HCT116 (cell line): Measurements from ENCODE around the gene NAA16. TPM values are rescaled to one million over a fixed set of nuclear protein-coding genes. Genes with fewer than 3 reads are reported as not detected.
A peak's percentile ranks its signal among the peaks of the same experiment; 100 is the strongest.

ENCODE experiments used
- ATAC-seq: fragments of 200-7000 bp; cut with Tn5 transposase; 2 replicates; pipeline ENCODE4 v1.9.1; 2020; ENCODE audit warnings: mild to moderate bottlenecking, moderate library complexity
- BruUV-seq: library from RNA; stranded (reverse); fragments of 400-500 nt; replicated peaks from 2 replicates; lab custom pipeline; 2021; lab: Mats Ljungman, UMichigan
- CTCF ChIA-PET: fragments of 300-600 bp; sonication (Branson Sonifier 250); formaldehyde crosslinking; loops from one replicate; lab custom pipeline; 2021; ENCODE audit warnings: antibody characterized with exemption; lab: Charles Lee
- POLR2A ChIA-PET: fragments of 300-600, 350-600 bp; sonication (Branson Sonifier 250); formaldehyde crosslinking; loops from one replicate; lab custom pipeline; 2021; ENCODE audit warnings: antibody characterized with exemption; lab: Charles Lee
- RAD21 ChIA-PET, 2 experiments: fragments of 300-600 bp; sonication (Branson Sonifier 250); formaldehyde crosslinking; loops; one replicate each; lab custom pipeline; 2023; ENCODE audit warnings: low total read pairs in 2 of 2; ENCODE audit not compliant: uncharacterized antibody in 2 of 2, unreplicated experiment in 2 of 2, low non-redundant PET in 1 of 2; lab: Charles Lee
- DNase-seq: peaks from one replicate; pipeline ENCODE4 v3.0.0-alpha.2; 2010; ENCODE audit warnings: low read depth, low spot score
- H2AFZ ChIP-seq: fragments of 200-600 bp; shearing (Covaris generic), sonication (generic); 2 replicates; pipeline ENCODE4 v1.6.1; 2017; ENCODE audit warnings: low read depth, mixed run types, mixed read lengths, antibody characterized with exemption, low read length; ENCODE audit not compliant: poor library complexity, severe bottlenecking
- H3K27ac ChIP-seq: 2 replicates; pipeline ENCODE4 v1.5.1; 2012; ENCODE audit warnings: low read depth, low read length
- H3K27me3 ChIP-seq: fragments of 200-600 bp; sonication (generic); 2 replicates; pipeline ENCODE4 v1.6.1; 2016; ENCODE audit warnings: mixed run types, low read length, mixed read lengths; ENCODE audit not compliant: insufficient read depth
- H3K36me3 ChIP-seq, 2 experiments: fragments of 200-500 bp in 1 of 2; fragments of 200-600 bp in 1 of 2; sonication (Bioruptor generic) in 1 of 2; sonication (generic) in 1 of 2; 2 replicates each; pipeline versions ENCODE4 v1.5.1 to v1.6.1; 2014 to 2016; ENCODE audit warnings: low read length in 2 of 2, inconsistent platforms in 1 of 2, mixed read lengths in 1 of 2, mixed run types in 1 of 2; ENCODE audit not compliant: insufficient read depth in 2 of 2, control insufficient read depth in 1 of 2
- H3K4me1 ChIP-seq, 2 experiments: fragments of 200-600 bp in 1 of 2; sonication (generic) in 1 of 2; 2 replicates each; pipeline versions ENCODE4 v1.5.1 to v1.6.1; 2012 to 2017; ENCODE audit warnings: low read length in 2 of 2, inconsistent platforms in 1 of 2, mild to moderate bottlenecking in 1 of 2, mixed read lengths in 1 of 2, mixed run types in 1 of 2, moderate library complexity in 1 of 2; ENCODE audit not compliant: insufficient read depth in 2 of 2, control insufficient read depth in 1 of 2
- H3K4me2 ChIP-seq: fragments of 200-600 bp; sonication (generic); 2 replicates; pipeline ENCODE4 v1.6.1; 2017; ENCODE audit warnings: mixed run types, low read length, mixed read lengths
- H3K4me3 ChIP-seq, 2 experiments: fragments of 200-600 bp in 1 of 2; sonication (generic) in 1 of 2; replicated peaks in 1 of 2; 2 replicates each; pipeline ENCODE4 v1.5.1; 2011 to 2016; ENCODE audit warnings: low read length in 2 of 2, control low read depth in 1 of 2, low read depth in 1 of 2, mild to moderate bottlenecking in 1 of 2, mixed read lengths in 1 of 2, mixed run types in 1 of 2
- H3K79me2 ChIP-seq: fragments of 200-600 bp; sonication (generic); 2 replicates; pipeline ENCODE4 v1.6.1; 2017; ENCODE audit warnings: mild to moderate bottlenecking, mixed run types, low read length, moderate library complexity, mixed read lengths; ENCODE audit not compliant: insufficient read depth
- H3K9ac ChIP-seq: fragments of 200-600 bp; sonication (generic); 2 replicates; pipeline ENCODE4 v1.6.1; 2016; ENCODE audit warnings: low read length, mixed read lengths
- H3K9me2 ChIP-seq: fragments of 200-600 bp; sonication (generic), shearing (Covaris generic); 2 replicates; pipeline ENCODE4 v1.6.1; 2017; ENCODE audit warnings: mixed run types, mild to moderate bottlenecking, moderate library complexity; ENCODE audit not compliant: insufficient read depth
- H3K9me3 ChIP-seq, 2 experiments: fragments of 200-500 bp in 1 of 2; fragments of 200-600 bp in 1 of 2; sonication (Bioruptor generic) in 1 of 2; sonication (generic) in 1 of 2; 2 replicates each; pipeline ENCODE4 v1.6.1; 2014 to 2017; ENCODE audit warnings: low read length in 2 of 2, mixed read lengths in 2 of 2, inconsistent platforms in 1 of 2, low read depth in 1 of 2, mild to moderate bottlenecking in 1 of 2, mixed run types in 1 of 2, moderate library complexity in 1 of 2; ENCODE audit not compliant: control insufficient read depth in 1 of 2, insufficient read depth in 1 of 2
- H4K20me1 ChIP-seq: fragments of 200-600 bp; sonication (generic), shearing (Covaris generic); 2 replicates; pipeline ENCODE4 v1.6.1; 2017; ENCODE audit warnings: mixed run types, mild to moderate bottlenecking, moderate library complexity; ENCODE audit not compliant: insufficient read depth
- CBX3 ChIP-seq: IDR thresholded peaks from 2 replicates; pipeline ENCODE4 v1.6.1; 2012; ENCODE audit warnings: low read depth
- CEBPB ChIP-seq: IDR thresholded peaks from 2 replicates; pipeline ENCODE4 v1.6.1; 2012; ENCODE audit warnings: low read depth
- CTCF ChIP-seq, 3 experiments: fragments of 200-600 bp in 1 of 3; sonication (generic) in 1 of 3; IDR thresholded peaks in 2 of 3; conservative IDR thresholded peaks in 1 of 3; 2 replicates each; pipeline ENCODE4 v1.5.1; 2012 to 2017; ENCODE audit warnings: low read depth in 2 of 3, low read length in 2 of 3, antibody characterized with exemption in 1 of 3, borderline replicate concordance in 1 of 3, control low read depth in 1 of 3, mild to moderate bottlenecking in 1 of 3, mixed read lengths in 1 of 3, mixed run types in 1 of 3, moderate library complexity in 1 of 3; ENCODE audit not compliant: insufficient read depth in 1 of 3
- EGR1 ChIP-seq: IDR thresholded peaks from 2 replicates; pipeline ENCODE4 v1.6.1; 2012; ENCODE audit warnings: low read depth
- ELF1 ChIP-seq: IDR thresholded peaks from 2 replicates; pipeline ENCODE4 v1.6.1; 2012; ENCODE audit warnings: low read depth, borderline replicate concordance
- POLR2A ChIP-seq: IDR thresholded peaks from 2 replicates; pipeline ENCODE4 v1.7.0; 2011; ENCODE audit warnings: borderline replicate concordance; ENCODE audit not compliant: insufficient read depth, insufficient read length; ENCODE audit errors: extremely low read depth
- POLR2AphosphoS5 ChIP-seq: IDR thresholded peaks from 2 replicates; pipeline ENCODE4 v1.6.1; 2011; ENCODE audit warnings: mild to moderate bottlenecking, low read depth, low read length, moderate library complexity
- SRF ChIP-seq: IDR thresholded peaks from 2 replicates; pipeline ENCODE4 v1.6.1; 2012; ENCODE audit warnings: low read depth
- YY1 ChIP-seq: IDR thresholded peaks from 2 replicates; pipeline ENCODE4 v1.6.1; 2011; ENCODE audit warnings: low read length, low read depth, moderate library complexity, mild to moderate bottlenecking; ENCODE audit not compliant: insufficient replicate concordance; ENCODE audit errors: extremely low read depth
- ZFX ChIP-seq: fragments of 450-650 bp; IDR thresholded peaks from 2 replicates; pipeline ENCODE4 v1.6.1; 2017
- ZNF274 ChIP-seq: fragments of 200-500 bp; sonication (Bioruptor generic); IDR thresholded peaks from 2 replicates; pipeline ENCODE4 v1.6.1; 2014; ENCODE audit warnings: mild to moderate bottlenecking, low read depth, low read length, inconsistent platforms
- intact Hi-C: fragments of 100-400 bp; cut with micrococcal nuclease; formaldehyde crosslinking; loops from 2 replicates; pipeline ENCODE4 v1.10.0; 2022
- total RNA-seq: library from RNA; stranded (reverse); gene quantifications from one replicate; pipeline ENCODE4 v1.2.1, GENCODE V29; 2021; ENCODE audit not compliant: unreplicated experiment
- TF ChIP-seq, protein P1 (sequence below): IDR thresholded peaks from 2 replicates; pipeline ENCODE4 v1.6.1; 2012; ENCODE audit warnings: low read depth
- TF ChIP-seq, protein P2 (sequence below): IDR thresholded peaks from 2 replicates; pipeline ENCODE4 v1.6.1; 2012

NAA16 gene
- total RNA-seq, 1 experiment from 2014 or later = 19.1 TPM

- Histone ChIP-seq H3K4me3 (no peak overlapping the region), H3K9me2 (no peaks in the 10 kb centered on the region), H3K27me3 (no peaks in the 10 kb centered on the region), H2AFZ (no peak overlapping the region), H4K20me1 (no peaks in the 10 kb centered on the region), H3K4me2 (no peak overlapping the region), H3K9me3 (no peaks in the 10 kb centered on the region), H3K36me3 (no peaks in the 10 kb centered on the region), H3K4me1 (no peaks in the 10 kb centered on the region), H3K79me2 (no peaks in the 10 kb centered on the region), H3K27ac (no peak overlapping the region), H3K9ac (no peak overlapping the region)
- ATAC-seq (no peak), DNase-seq (no peak)
- BruUV-seq = no TSS peak
- POLR2A ChIA-PET = no interaction called here
- no peak for TF ChIP-seq CTCF (IDR thresholded peaks at IDR 0.05 in 2 of 3, conservative IDR thresholded peaks at IDR 0.05 in 1 of 3; ENCODE audit: borderline replicate concordance in 1 of 3, insufficient read depth in 1 of 3, low read depth in 2 of 3, low read length in 2 of 3)
- no peak for TF ChIP-seq YY1
- no peak for TF ChIP-seq CBX3
- no peak for TF ChIP-seq SRF
- no peak for TF ChIP-seq CEBPB
- intact Hi-C loops = no loop called here
- RAD21 ChIA-PET = no interaction called here
- CTCF ChIA-PET = no interaction called here
These were observed 8.3 kb upstream of the NAA16 start for GRCh38 chr13:41302743-41303142.

DNA sequence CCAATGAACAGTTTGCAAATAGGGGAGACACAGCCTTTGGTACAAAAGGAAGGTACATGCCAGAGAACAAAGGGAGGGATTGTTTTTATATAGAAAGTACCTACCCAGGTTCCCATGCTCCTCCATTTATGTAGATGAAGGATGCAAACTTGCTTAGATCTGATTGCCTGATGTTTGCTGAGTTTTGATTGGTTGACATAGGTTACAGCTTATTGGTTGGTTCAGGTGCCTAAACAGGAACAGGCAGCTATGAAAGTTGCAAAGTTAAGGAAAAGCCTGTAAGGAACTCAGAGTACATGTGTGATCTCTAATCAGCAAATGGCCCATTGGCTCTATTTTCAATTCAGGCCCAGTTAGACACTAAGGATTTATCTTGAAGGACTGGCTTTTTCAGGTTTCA, 6.5 kb upstream of the NAA16 start:
- no peaks in the 10 kb centered on the region for H3K27me3 ChIP-seq
- no peaks in the 10 kb centered on the region for H4K20me1 ChIP-seq
- no peaks in the 10 kb centered on the region for H3K9me3 ChIP-seq
- H3K9ac ChIP-seq = no peak overlapping the region
- ATAC-seq = peak; percentile 52
- H3K27ac ChIP-seq = no peak overlapping the region
- H2AFZ ChIP-seq = no peak overlapping the region
- ChIA-PET RAD21 (no interaction called here), POLR2A (no interaction called here), CTCF (no interaction called here)
- H3K4me1 ChIP-seq = no peaks in the 10 kb centered on the region
- no peak for DNase-seq
- intact Hi-C loops = no loop called here
- BruUV-seq = no TSS peak
- H3K36me3 ChIP-seq = no peaks in the 10 kb centered on the region
- H3K4me3 ChIP-seq = no peak overlapping the region
- no peaks in the 10 kb centered on the region for H3K79me2 ChIP-seq
- H3K4me2 ChIP-seq = no peak overlapping the region
- H3K9me2 ChIP-seq = no peaks in the 10 kb centered on the region
- TF ChIP-seq ELF1 = no peak
- no peak for TF ChIP-seq ZNF274
- no peak for TF ChIP-seq POLR2AphosphoS5
- TF ChIP-seq, protein P1, sequence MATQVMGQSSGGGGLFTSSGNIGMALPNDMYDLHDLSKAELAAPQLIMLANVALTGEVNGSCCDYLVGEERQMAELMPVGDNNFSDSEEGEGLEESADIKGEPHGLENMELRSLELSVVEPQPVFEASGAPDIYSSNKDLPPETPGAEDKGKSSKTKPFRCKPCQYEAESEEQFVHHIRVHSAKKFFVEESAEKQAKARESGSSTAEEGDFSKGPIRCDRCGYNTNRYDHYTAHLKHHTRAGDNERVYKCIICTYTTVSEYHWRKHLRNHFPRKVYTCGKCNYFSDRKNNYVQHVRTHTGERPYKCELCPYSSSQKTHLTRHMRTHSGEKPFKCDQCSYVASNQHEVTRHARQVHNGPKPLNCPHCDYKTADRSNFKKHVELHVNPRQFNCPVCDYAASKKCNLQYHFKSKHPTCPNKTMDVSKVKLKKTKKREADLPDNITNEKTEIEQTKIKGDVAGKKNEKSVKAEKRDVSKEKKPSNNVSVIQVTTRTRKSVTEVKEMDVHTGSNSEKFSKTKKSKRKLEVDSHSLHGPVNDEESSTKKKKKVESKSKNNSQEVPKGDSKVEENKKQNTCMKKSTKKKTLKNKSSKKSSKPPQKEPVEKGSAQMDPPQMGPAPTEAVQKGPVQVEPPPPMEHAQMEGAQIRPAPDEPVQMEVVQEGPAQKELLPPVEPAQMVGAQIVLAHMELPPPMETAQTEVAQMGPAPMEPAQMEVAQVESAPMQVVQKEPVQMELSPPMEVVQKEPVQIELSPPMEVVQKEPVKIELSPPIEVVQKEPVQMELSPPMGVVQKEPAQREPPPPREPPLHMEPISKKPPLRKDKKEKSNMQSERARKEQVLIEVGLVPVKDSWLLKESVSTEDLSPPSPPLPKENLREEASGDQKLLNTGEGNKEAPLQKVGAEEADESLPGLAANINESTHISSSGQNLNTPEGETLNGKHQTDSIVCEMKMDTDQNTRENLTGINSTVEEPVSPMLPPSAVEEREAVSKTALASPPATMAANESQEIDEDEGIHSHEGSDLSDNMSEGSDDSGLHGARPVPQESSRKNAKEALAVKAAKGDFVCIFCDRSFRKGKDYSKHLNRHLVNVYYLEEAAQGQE = no peak
- no peak for TF ChIP-seq CEBPB
- no peak for TF ChIP-seq EGR1
- TF ChIP-seq ZFX = no peak
- no peak for TF ChIP-seq CTCF (IDR thresholded peaks at IDR 0.05 in 2 of 3, conservative IDR thresholded peaks at IDR 0.05 in 1 of 3; ENCODE audit: borderline replicate concordance in 1 of 3, insufficient read depth in 1 of 3, low read depth in 2 of 3, low read length in 2 of 3)
- TF ChIP-seq, protein P2, sequence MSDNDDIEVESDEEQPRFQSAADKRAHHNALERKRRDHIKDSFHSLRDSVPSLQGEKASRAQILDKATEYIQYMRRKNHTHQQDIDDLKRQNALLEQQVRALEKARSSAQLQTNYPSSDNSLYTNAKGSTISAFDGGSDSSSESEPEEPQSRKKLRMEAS = no peak
- no peak for TF ChIP-seq POLR2A
